KMS-11 (cell line): Measurements from ENCODE around the gene REG3G.

Source experiments
- H2AFZ ChIP-seq: fragments of 200-600 bp; sonication (generic); 2 replicates; pipeline ENCODE4 v1.6.1; 2016; ENCODE audit warnings: antibody characterized with exemption, mixed run types, low read depth
- H3K27ac ChIP-seq: fragments of 200-600 bp; sonication (generic); 2 replicates; pipeline ENCODE4 v1.6.1; 2016; ENCODE audit warnings: mild to moderate bottlenecking, mixed run types
- H3K27me3 ChIP-seq: fragments of 200-600 bp; sonication (generic); 2 replicates; pipeline ENCODE4 v1.6.1; 2017; ENCODE audit warnings: mild to moderate bottlenecking, low read depth, mixed run types, moderate library complexity; ENCODE audit not compliant: insufficient read depth
- H3K36me3 ChIP-seq: fragments of 200-600 bp; sonication (generic); 2 replicates; pipeline ENCODE4 v1.6.1; 2017; ENCODE audit warnings: mild to moderate bottlenecking, mixed run types; ENCODE audit not compliant: insufficient read depth
- H3K4me1 ChIP-seq: fragments of 200-600 bp; sonication (generic); 2 replicates; pipeline ENCODE4 v1.6.1; 2016; ENCODE audit warnings: mild to moderate bottlenecking, low read depth, mixed run types; ENCODE audit not compliant: poor library complexity, severe bottlenecking
- H3K4me2 ChIP-seq: fragments of 200-600 bp; sonication (generic); 2 replicates; pipeline ENCODE4 v1.7.0; 2016; ENCODE audit warnings: mild to moderate bottlenecking, mixed run types
- H3K4me3 ChIP-seq: fragments of 200-600 bp; sonication (generic); IDR thresholded peaks from 2 replicates; pipeline ENCODE4 v1.6.1; 2017; ENCODE audit warnings: low read depth, low read length, mixed read lengths; ENCODE audit not compliant: insufficient read depth
- H3K79me2 ChIP-seq: fragments of 200-600 bp; sonication (generic); 2 replicates; pipeline ENCODE4 v1.6.1; 2016; ENCODE audit warnings: low read depth, mixed run types; ENCODE audit not compliant: insufficient read depth
- H3K9ac ChIP-seq: fragments of 200-600 bp; sonication (generic); 2 replicates; pipeline ENCODE4 v1.6.1; 2016; ENCODE audit warnings: mild to moderate bottlenecking, mixed run types
- H4K20me1 ChIP-seq: fragments of 200-600 bp; sonication (generic); 2 replicates; pipeline ENCODE4 v1.6.1; 2016; ENCODE audit warnings: mild to moderate bottlenecking, mixed run types; ENCODE audit not compliant: insufficient read depth
- CTCF ChIP-seq: fragments of 200-600 bp; sonication (generic); conservative IDR thresholded peaks from 2 replicates; pipeline ENCODE4 v1.6.1; 2017; ENCODE audit warnings: low read depth, mild to moderate bottlenecking, antibody characterized with exemption, low read length, moderate library complexity, mixed read lengths

The REG3G gene

GRCh38 chr2:79025421-79025820 lies at the start of gene REG3G:
Gene REG3G, plus strand, starts transcription at chr2:79025702. Its CDS starts 392 bp downstream, at chr2:79026094.
- no peaks in the 10 kb centered on the region for H4K20me1 ChIP-seq
- no peaks in the 10 kb centered on the region for H3K27me3 ChIP-seq
- H2AFZ ChIP-seq, result no peak within 1 kb of the TSS
- no peaks in the 10 kb centered on the region for H3K79me2 ChIP-seq
- H3K9ac ChIP-seq, result no peak within 1 kb of the TSS
- TF ChIP-seq CTCF, result no peak
- H3K36me3 ChIP-seq, result no peaks in the 10 kb centered on the region
- H3K4me2 ChIP-seq, result no peak within 1 kb of the TSS
- H3K4me3 ChIP-seq, result no peak within 1 kb of the TSS
- no peak within 1 kb of the TSS for H3K27ac ChIP-seq
- H3K4me1 ChIP-seq, result no peaks in the 10 kb centered on the region

GRCh38 chr2:78977661-78978145 lies 47.8 kb upstream of the REG3G start:
- Histone ChIP-seq H3K79me2 (no peaks in the 10 kb centered on the region), H3K9ac (no peak overlapping the region), H3K36me3 (no peaks in the 10 kb centered on the region), H3K4me3 (no peak overlapping the region), H3K27me3 (no peaks in the 10 kb centered on the region), H3K27ac (no peak overlapping the region), H4K20me1 (no peaks in the 10 kb centered on the region), H3K4me1 (no peaks in the 10 kb centered on the region), H2AFZ (no peak overlapping the region), H3K4me2 (no peak overlapping the region)
- TF ChIP-seq CTCF, result no peak

- Histone ChIP-seq H3K27me3 (no peaks in the 10 kb centered on the region), H3K36me3 (no peaks in the 10 kb centered on the region), H3K4me1 (no peaks in the 10 kb centered on the region), H3K79me2 (no peaks in the 10 kb centered on the region), H3K4me2 (no peak overlapping the region), H3K27ac (no peak overlapping the region), H4K20me1 (no peaks in the 10 kb centered on the region), H3K9ac (no peak overlapping the region), H3K4me3 (no peak overlapping the region), H2AFZ (no peak overlapping the region)
- TF ChIP-seq CTCF, result no peak
Measured at GRCh38 chr2:78978340-78978739, 47.2 kb upstream of the REG3G start.

- no peaks in the 10 kb centered on the region for H4K20me1 ChIP-seq
- no peaks in the 10 kb centered on the region for H3K4me1 ChIP-seq
- H3K36me3 ChIP-seq, result no peaks in the 10 kb centered on the region
- H3K27ac ChIP-seq, result no peak overlapping the region
- peak; percentile 95 for TF ChIP-seq CTCF
- no peaks in the 10 kb centered on the region for H3K79me2 ChIP-seq
- H3K9ac ChIP-seq, result no peak overlapping the region
- H3K27me3 ChIP-seq, result no peaks in the 10 kb centered on the region
- no peak overlapping the region for H3K4me2 ChIP-seq
- H2AFZ ChIP-seq, result no peak overlapping the region
- H3K4me3 ChIP-seq, result no peak overlapping the region
Measured at GRCh38 chr2:78979380-78980151, 45.9 kb upstream of the REG3G start.
